K562 (cell line): ENCODE measurements around the gene GAB2. TPM values are rescaled to one million over a fixed set of nuclear protein-coding genes. Genes with fewer than 3 reads are reported as not detected.

Experiments
- ATAC-seq: fragments of 200-7000 bp; cut with Tn5 transposase; 3 replicates; pipeline ENCODE4 v1.9.1; 2020; ENCODE audit warnings: moderate library complexity
- BruUV-seq: library from RNA; stranded (reverse); fragments of 400-500 nt; replicated peaks from 2 replicates; lab custom pipeline; 2021; lab: Mats Ljungman, UMichigan
- CTCF ChIA-PET: fragments of 300-600 bp; formaldehyde crosslinking; extraction: SDS; loops from one replicate; lab custom pipeline; 2021; ENCODE audit warnings: low intra/inter-chr PET ratio; lab: Yijun Ruan, JAX
- POLR2A ChIA-PET: fragments of 300-600, 350-650 bp; sonication (Branson Sonifier 250); formaldehyde crosslinking; extraction: SDS; loops from one replicate; lab custom pipeline; 2021; ENCODE audit warnings: antibody characterized with exemption, inconsistent platforms; lab: Yijun Ruan, JAX
- DNase-seq, 4 experiments: peaks; one replicate each; pipeline versions ENCODE4 v3.0.0 to v3.0.0-alpha.2; 2011 to 2018; ENCODE audit warnings: low spot score in 3 of 4, mixed read lengths in 3 of 4; ENCODE audit errors: extremely low read depth in 1 of 4
- FAIRE-seq: peaks from 2 replicates; lab custom pipeline; 2011; peaks lifted over from hg19 to GRCh38; lab: Jason Lieb, UNC
- H2AFZ ChIP-seq: 2 replicates; pipeline ENCODE4 v1.6.0; 2011; ENCODE audit warnings: low read depth, low read length, control low read depth, inconsistent platforms
- H3K27ac ChIP-seq: fragments of 200-600 bp; 3 replicates; pipeline ENCODE4 v1.8.0; 2011; ENCODE audit warnings: low read depth, mild to moderate bottlenecking, control low read depth, inconsistent platforms, low read length, moderate library complexity, mixed read lengths; ENCODE audit errors: extremely low read depth
- H3K27me3 ChIP-seq, 2 experiments: fragments of 300-600 bp in 1 of 2; 2 replicates in 1 of 2; 3 replicates in 1 of 2; pipeline versions ENCODE4 v1.6.0 to v1.8.0; 2011; ENCODE audit warnings: inconsistent platforms in 2 of 2, low read length in 2 of 2, mild to moderate bottlenecking in 1 of 2, mixed read lengths in 1 of 2, moderate library complexity in 1 of 2; ENCODE audit not compliant: control insufficient read depth in 2 of 2, insufficient read depth in 2 of 2
- H3K36me3 ChIP-seq: fragments of 300-600 bp; 3 replicates; pipeline ENCODE4 v1.8.0; 2011; ENCODE audit warnings: mild to moderate bottlenecking, low read length, inconsistent platforms; ENCODE audit not compliant: control insufficient read depth, insufficient read depth
- H3K4me1 ChIP-seq, 2 experiments: fragments of 200-600 bp in 1 of 2; replicated peaks in 1 of 2; 2 replicates in 1 of 2; 3 replicates in 1 of 2; pipeline versions ENCODE4 v1.5.1 to v1.8.0; 2011; ENCODE audit warnings: inconsistent platforms in 2 of 2, low read length in 2 of 2, mild to moderate bottlenecking in 1 of 2, mixed read lengths in 1 of 2, moderate library complexity in 1 of 2; ENCODE audit not compliant: control insufficient read depth in 2 of 2, insufficient read depth in 2 of 2
- H3K4me2 ChIP-seq: 2 replicates; pipeline ENCODE4 v1.6.1; 2011; ENCODE audit warnings: low read length, control low read depth, inconsistent platforms, mixed read lengths; ENCODE audit not compliant: insufficient read depth
- H3K4me3 ChIP-seq: fragments of 200-600 bp; sonication (generic), shearing (Covaris generic); 2 replicates; pipeline ENCODE4 v1.5.1; 2016; ENCODE audit warnings: control low read depth, inconsistent platforms
- H3K79me2 ChIP-seq: fragments of 200-600 bp; 3 replicates; pipeline ENCODE4 v1.8.0; 2011; ENCODE audit warnings: low read length, inconsistent platforms; ENCODE audit not compliant: control insufficient read depth, insufficient read depth
- H3K9ac ChIP-seq, 2 experiments: 2 replicates each; pipeline versions ENCODE4 v1.6.0 to v1.6.1; 2011; ENCODE audit warnings: low read depth in 2 of 2, low read length in 2 of 2, control low read depth in 1 of 2, inconsistent platforms in 1 of 2, mild to moderate bottlenecking in 1 of 2, mixed read lengths in 1 of 2; ENCODE audit not compliant: insufficient read depth in 1 of 2
- H3K9me1 ChIP-seq: one replicate; pipeline ENCODE4 v1.6.0; 2011; ENCODE audit warnings: inconsistent platforms, mild to moderate bottlenecking, low read length, moderate library complexity; ENCODE audit not compliant: control insufficient read depth, insufficient read depth
- H3K9me3 ChIP-seq: replicated peaks from 2 replicates; pipeline ENCODE4 v1.5.1; 2011; ENCODE audit warnings: low read depth, low read length, inconsistent platforms; ENCODE audit not compliant: control insufficient read depth, insufficient read depth
- H4K20me1 ChIP-seq: replicated peaks from 2 replicates; pipeline ENCODE4 v1.6.1; 2011; ENCODE audit warnings: low read length, inconsistent platforms, mixed read lengths; ENCODE audit not compliant: control insufficient read depth, insufficient read depth
- ATF6 ChIP-seq: sonication (generic); formaldehyde crosslinking; IDR thresholded peaks from 2 replicates; pipeline ENCODE4 v1.4.0; 2020; ENCODE audit warnings: mild to moderate bottlenecking, missing genetic modification reagents
- BRF2 ChIP-seq: IDR thresholded peaks from 3 replicates; pipeline ENCODE4 v1.6.1; 2011; ENCODE audit warnings: borderline replicate concordance, mild to moderate bottlenecking; ENCODE audit not compliant: insufficient read length, insufficient read depth
- ESRRA ChIP-seq: fragments of 450-650 bp; IDR thresholded peaks from 2 replicates; pipeline ENCODE4 v1.6.1; 2014; ENCODE audit warnings: low read depth, mild to moderate bottlenecking, moderate library complexity, borderline replicate concordance
- LCOR ChIP-seq: sonication (generic); formaldehyde crosslinking; IDR thresholded peaks from 2 replicates; pipeline ENCODE4 v1.8.0; 2022; ENCODE audit warnings: mild to moderate bottlenecking, missing genetic modification reagents
- MECOM ChIP-seq: fragments of 250-450 bp; sonication (Bioruptor Pico); IDR thresholded peaks from 2 replicates; pipeline ENCODE4 v1.8.0; 2022; ENCODE audit warnings: inconsistent platforms
- MNT ChIP-seq, 2 experiments: fragments of 450-650 bp; conservative IDR thresholded peaks; 2 replicates each; pipeline ENCODE4 v1.6.1; 2017; ENCODE audit warnings: mild to moderate bottlenecking in 2 of 2, moderate library complexity in 2 of 2
- NFRKB ChIP-seq: fragments of 450-650 bp; IDR thresholded peaks from 2 replicates; pipeline ENCODE4 v1.6.1; 2016; ENCODE audit warnings: low read depth
- PCBP1 ChIP-seq: fragments of 200-400 bp; formaldehyde crosslinking; IDR thresholded peaks from 2 replicates; pipeline ENCODE4 v1.6.1; 2018; ENCODE audit warnings: mild to moderate bottlenecking, low read depth, low read length; ENCODE audit not compliant: poor library complexity, severe bottlenecking
- RHOXF2B ChIP-seq: fragments of 250-450 bp; sonication (Bioruptor Pico); conservative IDR thresholded peaks from 2 replicates; pipeline ENCODE4 v1.5.1; 2021
- SMC3 ChIP-seq: conservative IDR thresholded peaks from 2 replicates; pipeline ENCODE4 v1.6.1; 2011; ENCODE audit warnings: low read depth, low read length, improper control_type of control experiment; ENCODE audit not compliant: insufficient read depth
- SRSF7 ChIP-seq: fragments of 200-400 bp; formaldehyde crosslinking; optimal IDR thresholded peaks from 2 replicates; pipeline ENCODE3; 2017; ENCODE audit warnings: mild to moderate bottlenecking, low read depth, low read length
- TFAP4 ChIP-seq: sonication (generic); formaldehyde crosslinking; IDR thresholded peaks from 2 replicates; pipeline ENCODE4 v1.8.0; 2022; ENCODE audit warnings: missing genetic modification reagents, mild to moderate bottlenecking, moderate library complexity, borderline replicate concordance
- ZEB2 ChIP-seq: fragments of 450-650 bp; IDR thresholded peaks from 2 replicates; pipeline ENCODE4 v1.6.1; 2016
- ZNF217 ChIP-seq: sonication (generic); formaldehyde crosslinking; IDR thresholded peaks from 2 replicates; pipeline ENCODE4 v1.8.0; 2022; ENCODE audit warnings: mild to moderate bottlenecking, missing genetic modification reagents
- ZNF274 ChIP-seq: IDR thresholded peaks from 2 replicates; pipeline ENCODE4 v1.6.1; 2011; ENCODE audit warnings: low read depth, mild to moderate bottlenecking, low read length, moderate library complexity, borderline replicate concordance
- ZNF3 ChIP-seq: fragments of 250-450 bp; sonication (Bioruptor Pico); IDR thresholded peaks from 2 replicates; pipeline ENCODE4 v1.5.0; 2021; ENCODE audit warnings: mild to moderate bottlenecking, moderate library complexity
- WGBS: fragments of 100-300 bp; shearing (Covaris generic); methylation state at CpG from one replicate; pipeline ENCODE4 v1.1.6; 2016; ENCODE audit warnings: low coverage, mixed read lengths; ENCODE audit not compliant: insufficient coverage; ENCODE audit errors: missing lambda C conversion rate; 5-methylcytosine and 5-hydroxymethylcytosine counted together
- in situ Hi-C: fragments of 300-500 bp; cut with MboI; formaldehyde crosslinking; loops from 4 replicates; pipeline ENCODE4 v1.15.0; 2018; ENCODE audit warnings: inconsistent platforms, mixed read lengths
- intact Hi-C: fragments of 100-400 bp; cut with micrococcal nuclease; formaldehyde crosslinking; loops from 2 replicates; pipeline ENCODE4 v1.14.2; 2022
- polyA plus RNA-seq, 8 experiments: library from polyadenylated mRNA; depleted of rRNA in 4 of 8; stranded (reverse) in 5 of 8; unstranded in 3 of 8; fragments of >200 nt; fragmentation: Nextera tagmentation in 2 of 8; fragmentation: Illumina TruSeq in 1 of 8; extraction: Ambion mirVana in 2 of 8; extraction: Trizol in 1 of 8; gene quantifications; 2 replicates each; pipeline versions ENCODE4 v1.2.1 to v1.2.3, GENCODE V29; 2011 to 2014; ENCODE audit warnings: inconsistent platforms in 1 of 8, missing spikeins in 1 of 8
- total RNA-seq, 7 experiments: library from RNA; depleted of rRNA in 6 of 7; stranded (reverse); fragments of >200 nt in 6 of 7; fragmentation: Illumina TruSeq in 2 of 7; extraction: Trizol in 2 of 7; gene quantifications; 2 replicates each; pipeline versions ENCODE4 v1.2.1 to v1.2.3, GENCODE V29; 2011 to 2021; ENCODE audit warnings: low replicate concordance in 1 of 7

The GAB2 gene
- total and polyA plus RNA-seq, 9 of the 15 experiments (the other 6 are each of a cell fraction or from before 2014, with no cell fraction given) = 2.3 to 35.2 (median 16.1) TPM

- TF ChIP-seq ZEB2 (peak; percentile 57; the same call in 1 of the 2 replicates), ZNF217 (CRISPR knock-in tag) (no peak), PCBP1 (peak; percentile 86), SMC3 (no peak), RHOXF2B (no peak), MNT (conservative IDR thresholded peaks at IDR 0.05) (0 out of 4 replicates have a peak, but pooled peaks have one; percentile 8 to 49), LCOR (peak; percentile 17; the same call in 1 of the 2 replicates), ESRRA (no peak)
These were observed at the start of gene GAB2 (continued) for GRCh38 chr11:78417175-78417887.

- Histone ChIP-seq H3K9me3 (no peaks in the 10 kb centered on the region), H3K27me3 (no peaks in the 10 kb centered on the region), H3K9me1 (no peaks in the 10 kb centered on the region), H3K36me3 (peaks cover 19% of the 10 kb centered on the region), H3K4me1 (no peaks in the 10 kb centered on the region), H2AFZ (no peak overlapping the region), H3K27ac (no peak overlapping the region), H3K4me3 (no peak overlapping the region), H3K9ac (no peak overlapping the region), H4K20me1 (no peaks in the 10 kb centered on the region), H3K79me2 (no peaks in the 10 kb centered on the region), H3K4me2 (no peak overlapping the region)
- ChIA-PET POLR2A (no interaction called here), CTCF (no interaction called here)
- intact Hi-C loops = no loop called here
- in situ Hi-C loops = no loop called here
- FAIRE-seq (no peak), DNase-seq (no peak), ATAC-seq (no peak)
- BruUV-seq = no TSS peak
- WGBS = 86% methylated on average over 2 of the region's 2 CpGs
- TF ChIP-seq NFRKB (no peak), ZNF274 (no peak), SRSF7 (no peak), MECOM (CRISPR knock-in tag) (no peak), BRF2 (no peak), TFAP4 (CRISPR knock-in tag) (no peak), ZNF3 (no peak), ZEB2 (no peak), ATF6 (CRISPR knock-in tag) (no peak)
These were observed 49.8 kb upstream of the GAB2 start for GRCh38 chr11:78467370-78467769.
